Measurements from ENCODE around the gene PIM3.
"Not testable (repeated sequence)": the region's sequence is repeated elsewhere in the genome, so short reads cannot be mapped to it uniquely, and the experiment has no call there.

Gene PIM3

DNA sequence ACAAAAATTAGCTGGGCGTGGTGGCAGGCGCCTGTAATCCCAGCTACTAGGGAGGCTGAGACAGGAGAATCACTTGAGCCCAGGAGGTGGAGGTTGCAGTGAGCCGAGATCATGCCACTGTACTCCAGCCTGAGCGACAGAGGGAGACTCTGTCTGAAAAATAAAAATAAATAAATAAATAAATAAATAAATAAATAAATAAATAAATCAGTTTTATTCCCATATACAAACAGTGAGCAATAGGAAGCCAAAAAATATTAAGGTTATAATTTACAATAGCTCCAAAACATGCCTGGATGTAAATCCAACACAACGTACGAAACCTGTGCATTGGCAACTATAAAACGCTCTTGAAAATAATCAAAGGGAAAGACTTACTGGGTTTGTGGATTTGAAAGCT, 21.2 kb downstream of the PIM3 start:
- not testable (repeated sequence) for H3K4me1 ChIP-seq (ENCODE audit: control insufficient read depth, insufficient read depth, low read length)

DNA sequence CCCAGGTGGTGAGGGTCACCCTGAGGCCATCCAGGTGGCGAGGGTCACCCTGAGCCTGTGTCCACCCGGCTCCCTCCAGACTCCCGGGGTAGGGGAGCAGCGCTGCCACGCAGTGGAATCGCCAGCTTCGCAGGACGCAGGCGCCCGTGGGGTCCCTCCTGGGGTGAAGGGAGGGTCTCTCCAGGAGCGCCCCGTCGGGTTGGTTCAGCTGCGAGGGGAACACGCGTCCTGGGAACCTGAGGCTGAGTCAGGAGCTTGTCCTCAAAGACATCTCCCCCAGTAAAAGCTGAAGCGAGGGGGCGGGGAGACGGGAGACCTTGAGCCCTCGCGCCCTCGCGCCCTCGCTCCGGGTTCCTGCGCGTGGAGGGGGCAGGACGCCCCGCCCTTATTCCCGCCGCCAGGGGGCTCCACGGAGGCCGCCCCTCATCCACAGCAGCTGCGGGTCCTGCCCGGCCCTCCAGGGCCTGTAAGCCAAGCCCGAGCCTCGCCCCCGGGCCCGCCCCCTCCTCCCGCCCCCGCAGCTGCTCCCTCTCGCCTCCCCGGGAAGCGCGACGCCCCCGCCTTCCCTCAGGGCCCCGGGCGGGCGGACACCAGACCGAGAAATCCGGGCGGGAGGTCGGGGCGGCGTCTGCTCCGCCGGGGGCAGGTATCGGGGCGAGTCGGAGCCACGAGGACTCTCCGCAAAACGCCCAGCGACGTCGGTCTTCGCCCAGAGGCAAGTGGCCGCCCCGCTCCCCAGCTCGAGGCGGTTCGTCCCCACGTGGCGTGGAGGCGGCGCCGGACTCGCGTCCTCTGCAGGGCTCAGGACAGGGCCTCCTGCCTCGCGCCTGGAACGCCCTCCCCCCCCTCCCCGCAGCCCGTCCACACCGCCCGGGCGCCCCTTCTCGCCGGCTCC, 22.8 kb downstream of the PIM3 start:
- Histone ChIP-seq H3K4me1 (ENCODE audit: control insufficient read depth, insufficient read depth, low read length) (no peaks in the 10 kb centered on the region), H3K27me3 (ENCODE audit: control insufficient read depth, insufficient read depth, low read length) (peaks cover 9% of the 10 kb centered on the region), H3K36me3 (ENCODE audit: control insufficient read depth, insufficient read depth, low read length) (no peaks in the 10 kb centered on the region), H3K9ac (ENCODE audit: low read length) (no peak overlapping the region), H3K4me3 (ENCODE audit: low read length) (no peak overlapping the region), H3K27ac (ENCODE audit: low read depth, low read length) (no peak overlapping the region)

More for the DNA sequence above, 21.2 kb downstream of the PIM3 start:
- not testable (repeated sequence) for H3K36me3 ChIP-seq (ENCODE audit: control insufficient read depth, insufficient read depth, low read length); H3K27ac ChIP-seq (ENCODE audit: low read depth, low read length); H3K27me3 ChIP-seq (ENCODE audit: control insufficient read depth, insufficient read depth, low read length); H3K4me3 ChIP-seq (ENCODE audit: low read length); H3K9ac ChIP-seq (ENCODE audit: low read length)

DNA sequence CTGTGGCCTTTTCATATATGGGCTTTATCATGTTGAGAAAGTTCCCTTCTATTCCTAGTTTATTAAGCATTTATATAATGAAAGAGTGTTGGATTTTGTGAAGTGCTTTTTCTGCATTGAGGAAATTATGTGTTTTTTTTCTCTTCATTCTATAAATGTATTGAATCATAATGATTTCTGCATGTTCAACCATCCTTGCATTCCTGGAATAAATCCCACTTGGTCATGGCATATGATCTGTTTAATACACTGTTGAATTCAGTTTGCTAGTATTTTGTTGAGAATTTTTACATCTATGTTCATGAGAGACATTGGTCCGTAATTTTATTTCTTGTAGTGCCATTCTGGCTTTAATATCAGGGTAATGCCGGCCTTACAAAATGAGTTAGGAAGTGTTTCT, 25.8 kb downstream of the PIM3 start:
- peaks cover 9% of the 10 kb centered on the region for H3K27me3 ChIP-seq (ENCODE audit: control insufficient read depth, insufficient read depth, low read length)
- no peaks in the 10 kb centered on the region for H3K36me3 ChIP-seq (ENCODE audit: control insufficient read depth, insufficient read depth, low read length)
- no peak overlapping the region for H3K27ac ChIP-seq (ENCODE audit: low read depth, low read length)
- no peak overlapping the region for H3K4me3 ChIP-seq (ENCODE audit: low read length)
- no peak overlapping the region for H3K9ac ChIP-seq (ENCODE audit: low read length)
- H3K4me1 ChIP-seq (ENCODE audit: control insufficient read depth, insufficient read depth, low read length), result no peaks in the 10 kb centered on the region

DNA sequence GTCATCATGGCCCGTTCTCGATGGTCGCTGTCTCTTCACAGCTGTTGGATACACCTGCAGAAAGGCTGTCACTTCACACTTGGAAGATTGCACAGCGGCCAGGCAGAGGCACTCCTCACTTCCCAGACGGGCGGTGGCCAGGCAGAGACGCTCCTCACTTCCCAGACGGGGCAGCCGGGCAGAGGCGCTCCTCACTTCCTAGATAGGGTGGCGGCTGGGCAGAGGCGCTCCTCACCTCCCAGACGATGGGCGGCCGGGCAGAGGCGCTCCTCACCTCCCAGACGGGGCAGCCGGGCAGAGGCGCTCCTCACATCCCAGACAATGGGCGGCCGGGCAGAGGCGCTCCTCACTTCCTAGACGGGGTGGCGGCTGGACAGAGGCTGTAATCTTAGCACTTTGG, 29.3 kb downstream of the PIM3 start:
- not testable (repeated sequence) for H3K4me1 ChIP-seq (ENCODE audit: control insufficient read depth, insufficient read depth, low read length); H3K27me3 ChIP-seq (ENCODE audit: control insufficient read depth, insufficient read depth, low read length); H3K27ac ChIP-seq (ENCODE audit: low read depth, low read length); H3K36me3 ChIP-seq (ENCODE audit: control insufficient read depth, insufficient read depth, low read length); H3K4me3 ChIP-seq (ENCODE audit: low read length); H3K9ac ChIP-seq (ENCODE audit: low read length)

DNA sequence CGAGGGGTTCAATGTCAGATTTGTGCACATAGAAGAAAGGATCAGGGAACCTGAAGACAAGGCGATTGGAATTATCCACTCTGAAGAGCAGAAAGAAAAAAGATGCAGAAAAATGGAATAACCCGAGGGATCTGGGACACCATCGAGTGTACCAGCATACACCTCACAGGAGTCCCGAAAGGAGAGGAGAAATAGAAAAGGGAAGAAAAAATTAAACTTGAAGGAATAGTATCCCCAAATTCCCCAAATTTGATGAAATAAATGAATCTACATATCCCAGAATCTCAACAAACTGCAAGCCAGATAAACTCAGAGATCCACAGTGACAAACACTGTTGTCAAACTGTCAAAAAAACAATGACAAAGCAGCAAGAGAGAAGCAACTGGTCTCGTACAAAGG, 30.6 kb downstream of the PIM3 start:
- no peak overlapping the region for H3K4me3 ChIP-seq (ENCODE audit: low read length)
- H3K36me3 ChIP-seq (ENCODE audit: control insufficient read depth, insufficient read depth, low read length), result no peaks in the 10 kb centered on the region
- H3K4me1 ChIP-seq (ENCODE audit: control insufficient read depth, insufficient read depth, low read length), result no peaks in the 10 kb centered on the region
- no peak overlapping the region for H3K9ac ChIP-seq (ENCODE audit: low read length)
- no peak overlapping the region for H3K27ac ChIP-seq (ENCODE audit: low read depth, low read length)
- H3K27me3 ChIP-seq (ENCODE audit: control insufficient read depth, insufficient read depth, low read length), result no peaks in the 10 kb centered on the region

DNA sequence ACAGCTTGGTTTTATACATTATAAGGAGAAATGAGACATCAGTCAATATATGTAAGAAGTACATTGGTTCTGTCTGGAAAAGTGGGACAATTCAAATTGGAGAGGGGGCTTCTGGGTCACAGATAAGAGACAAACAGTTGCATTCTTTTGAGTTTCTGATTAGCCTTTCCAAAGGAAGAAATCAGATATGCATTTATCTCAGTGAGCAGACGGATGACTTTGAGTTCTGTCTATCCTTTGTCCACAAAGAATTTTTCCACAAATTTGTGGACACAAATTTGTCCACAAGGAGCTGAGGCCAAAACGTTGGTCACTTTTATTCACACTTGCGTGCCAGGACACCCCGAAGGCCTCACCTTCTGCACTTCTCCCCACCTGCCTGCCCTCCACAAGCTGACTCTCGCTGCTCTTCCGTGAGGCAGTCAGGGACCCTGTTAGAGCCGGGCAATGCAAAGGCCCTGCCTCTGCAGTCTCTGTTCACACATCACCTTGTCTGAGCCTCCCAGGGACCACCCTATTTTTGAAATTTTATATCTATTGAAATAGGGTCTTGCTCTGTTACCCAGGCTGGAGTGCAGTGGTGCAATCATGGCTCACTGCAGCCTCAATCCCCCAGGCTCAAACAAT, 31.4 kb downstream of the PIM3 start:
- no peaks in the 10 kb centered on the region for H3K4me1 ChIP-seq (ENCODE audit: control insufficient read depth, insufficient read depth, low read length)
- H3K36me3 ChIP-seq (ENCODE audit: control insufficient read depth, insufficient read depth, low read length), result no peaks in the 10 kb centered on the region
- no peak overlapping the region for H3K27ac ChIP-seq (ENCODE audit: low read depth, low read length)
- no peaks in the 10 kb centered on the region for H3K27me3 ChIP-seq (ENCODE audit: control insufficient read depth, insufficient read depth, low read length)
- H3K4me3 ChIP-seq (ENCODE audit: low read length), result no peak overlapping the region
- no peak overlapping the region for H3K9ac ChIP-seq (ENCODE audit: low read length)

DNA sequence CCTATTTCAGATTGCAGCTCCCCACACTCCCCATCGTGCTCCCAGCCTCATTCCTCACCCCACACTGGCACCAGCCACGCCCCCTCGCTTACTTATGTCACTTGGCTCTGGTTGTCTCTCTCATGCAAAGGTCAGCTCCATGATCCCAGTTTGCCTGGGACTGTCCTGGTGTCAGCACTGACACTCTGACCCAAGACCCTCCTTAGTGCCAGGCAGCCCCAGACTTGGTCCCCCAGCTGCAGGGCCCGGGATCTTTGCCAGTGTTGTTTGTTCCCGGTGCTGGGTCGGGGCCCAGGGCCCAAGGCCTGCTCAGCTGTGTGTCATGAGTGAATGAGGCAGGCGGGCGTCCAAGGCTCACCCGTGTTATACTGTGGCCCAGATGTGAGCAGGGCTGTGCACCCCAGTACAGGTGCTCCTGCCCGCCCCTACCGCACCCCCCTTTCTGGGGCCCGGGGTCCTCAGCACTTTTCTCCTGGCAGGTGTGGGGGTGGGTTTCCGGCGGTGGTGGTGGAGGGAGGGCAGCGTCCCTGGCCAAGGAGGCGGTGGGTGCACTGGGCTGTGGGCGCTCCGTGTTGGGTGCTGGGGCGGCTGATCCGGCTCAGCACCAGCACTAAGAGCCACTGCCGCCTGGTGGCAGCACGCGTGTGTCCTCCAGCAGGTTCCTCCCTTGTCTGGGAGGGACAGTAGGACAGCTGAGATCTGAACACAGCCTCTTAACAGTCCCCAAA, 32.5 kb downstream of the PIM3 start:
- Histone ChIP-seq H3K27ac (ENCODE audit: low read depth, low read length) (no peak overlapping the region), H3K9ac (ENCODE audit: low read length) (no peak overlapping the region), H3K4me3 (ENCODE audit: low read length) (no peak overlapping the region), H3K4me1 (ENCODE audit: control insufficient read depth, insufficient read depth, low read length) (no peaks in the 10 kb centered on the region), H3K27me3 (ENCODE audit: control insufficient read depth, insufficient read depth, low read length) (no peaks in the 10 kb centered on the region), H3K36me3 (ENCODE audit: control insufficient read depth, insufficient read depth, low read length) (no peaks in the 10 kb centered on the region)

DNA sequence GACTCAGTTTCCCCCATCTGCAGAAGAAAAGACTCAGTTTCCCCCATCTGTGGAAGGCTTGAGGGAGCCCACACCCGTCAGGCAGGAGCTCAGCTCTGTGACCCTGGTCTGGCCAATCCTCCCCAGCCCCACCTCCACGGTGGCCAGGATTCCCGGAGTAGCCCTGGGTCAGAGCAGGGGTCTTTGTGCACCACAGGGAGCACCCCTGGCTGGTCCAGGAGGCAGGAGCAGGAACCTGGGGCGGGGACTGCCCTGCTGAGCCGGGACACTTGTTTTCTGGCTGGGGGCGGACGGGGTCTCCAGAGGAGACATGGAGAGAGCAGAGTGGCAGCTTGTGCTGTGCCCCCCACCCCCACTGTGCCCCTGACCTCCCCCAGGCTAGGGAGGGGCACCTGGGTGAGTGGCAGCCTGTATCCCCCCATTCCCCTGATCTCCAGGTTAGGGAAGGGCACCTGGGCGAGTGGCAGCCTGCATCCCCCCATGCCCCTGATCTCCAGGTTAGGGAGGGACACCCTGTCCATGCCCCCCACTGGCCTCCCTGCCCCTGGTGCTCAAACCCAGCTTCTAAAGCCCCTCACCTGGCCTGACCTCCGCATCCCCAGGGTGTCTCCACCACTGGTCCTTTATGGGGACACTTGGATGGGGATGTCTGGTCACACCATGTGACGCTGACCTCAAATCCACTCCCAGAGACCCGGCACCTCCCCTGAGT, 33.2 kb downstream of the PIM3 start:
- Histone ChIP-seq H3K4me3 (ENCODE audit: low read length) (no peak overlapping the region), H3K9ac (ENCODE audit: low read length) (no peak overlapping the region), H3K27ac (ENCODE audit: low read depth, low read length) (no peak overlapping the region), H3K27me3 (ENCODE audit: control insufficient read depth, insufficient read depth, low read length) (no peaks in the 10 kb centered on the region), H3K4me1 (ENCODE audit: control insufficient read depth, insufficient read depth, low read length) (no peaks in the 10 kb centered on the region), H3K36me3 (ENCODE audit: control insufficient read depth, insufficient read depth, low read length) (no peaks in the 10 kb centered on the region)

DNA sequence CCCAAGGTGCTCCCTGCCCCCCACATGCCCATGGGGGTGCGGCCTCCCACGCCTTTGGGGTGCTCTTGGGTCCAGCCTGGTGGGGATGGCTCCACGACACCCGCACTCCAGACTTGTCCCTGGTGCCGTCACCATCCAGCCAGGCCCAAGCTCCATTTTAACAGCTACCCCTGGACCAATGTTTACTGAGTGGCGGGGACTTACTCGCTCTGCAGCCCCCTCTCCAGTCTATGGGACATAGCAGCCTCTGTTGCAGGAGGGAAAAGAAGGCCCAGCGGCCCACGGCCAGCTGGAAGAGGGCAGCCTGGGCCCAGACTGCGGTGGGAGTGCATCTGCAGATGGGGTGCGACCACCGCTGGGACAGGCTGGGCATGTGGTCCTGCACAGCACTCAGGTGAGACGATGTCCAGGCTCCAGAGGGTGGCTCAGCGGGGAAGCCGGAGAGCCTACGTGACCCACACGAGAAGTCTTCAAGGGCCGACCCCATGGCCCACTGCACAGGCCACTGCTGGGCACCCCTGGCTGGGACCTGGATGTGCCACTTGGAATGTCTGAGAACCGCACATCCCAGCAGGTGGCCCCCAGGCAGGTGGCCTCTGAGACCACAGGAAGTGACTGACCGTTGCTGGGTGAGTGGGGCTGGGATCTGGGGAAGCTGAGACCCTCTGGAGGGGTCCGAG, 33.9 kb downstream of the PIM3 start:
- Histone ChIP-seq H3K9ac (ENCODE audit: low read length) (no peak overlapping the region), H3K27ac (ENCODE audit: low read depth, low read length) (no peak overlapping the region), H3K36me3 (ENCODE audit: control insufficient read depth, insufficient read depth, low read length) (no peaks in the 10 kb centered on the region)

DNA sequence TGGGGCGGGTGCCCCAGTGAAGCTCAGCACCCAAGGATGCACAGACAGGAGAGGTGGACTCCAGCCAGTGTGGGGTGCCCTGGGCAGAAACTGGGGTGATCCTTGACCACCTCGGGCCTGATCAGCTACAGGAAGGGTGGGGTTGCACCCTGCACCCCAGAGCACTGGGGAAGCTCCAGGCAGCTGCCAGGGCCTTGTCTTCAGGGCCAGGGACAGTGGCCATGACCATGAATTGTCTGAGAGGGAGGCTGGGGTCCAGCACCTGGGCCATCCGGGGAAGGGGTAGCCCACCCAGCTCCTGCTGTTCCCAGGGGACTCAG, 34.4 kb downstream of the PIM3 start:
- Histone ChIP-seq H3K4me3 (ENCODE audit: low read length) (no peak overlapping the region), H3K4me1 (ENCODE audit: control insufficient read depth, insufficient read depth, low read length) (no peaks in the 10 kb centered on the region), H3K36me3 (ENCODE audit: control insufficient read depth, insufficient read depth, low read length) (no peaks in the 10 kb centered on the region), H3K9ac (ENCODE audit: low read length) (no peak overlapping the region), H3K27me3 (ENCODE audit: control insufficient read depth, insufficient read depth, low read length) (no peaks in the 10 kb centered on the region), H3K27ac (ENCODE audit: low read depth, low read length) (no peak overlapping the region)

More for the DNA sequence above, 33.9 kb downstream of the PIM3 start:
- Histone ChIP-seq H3K27me3 (ENCODE audit: control insufficient read depth, insufficient read depth, low read length) (no peaks in the 10 kb centered on the region), H3K4me1 (ENCODE audit: control insufficient read depth, insufficient read depth, low read length) (no peaks in the 10 kb centered on the region), H3K4me3 (ENCODE audit: low read length) (no peak overlapping the region)

DNA sequence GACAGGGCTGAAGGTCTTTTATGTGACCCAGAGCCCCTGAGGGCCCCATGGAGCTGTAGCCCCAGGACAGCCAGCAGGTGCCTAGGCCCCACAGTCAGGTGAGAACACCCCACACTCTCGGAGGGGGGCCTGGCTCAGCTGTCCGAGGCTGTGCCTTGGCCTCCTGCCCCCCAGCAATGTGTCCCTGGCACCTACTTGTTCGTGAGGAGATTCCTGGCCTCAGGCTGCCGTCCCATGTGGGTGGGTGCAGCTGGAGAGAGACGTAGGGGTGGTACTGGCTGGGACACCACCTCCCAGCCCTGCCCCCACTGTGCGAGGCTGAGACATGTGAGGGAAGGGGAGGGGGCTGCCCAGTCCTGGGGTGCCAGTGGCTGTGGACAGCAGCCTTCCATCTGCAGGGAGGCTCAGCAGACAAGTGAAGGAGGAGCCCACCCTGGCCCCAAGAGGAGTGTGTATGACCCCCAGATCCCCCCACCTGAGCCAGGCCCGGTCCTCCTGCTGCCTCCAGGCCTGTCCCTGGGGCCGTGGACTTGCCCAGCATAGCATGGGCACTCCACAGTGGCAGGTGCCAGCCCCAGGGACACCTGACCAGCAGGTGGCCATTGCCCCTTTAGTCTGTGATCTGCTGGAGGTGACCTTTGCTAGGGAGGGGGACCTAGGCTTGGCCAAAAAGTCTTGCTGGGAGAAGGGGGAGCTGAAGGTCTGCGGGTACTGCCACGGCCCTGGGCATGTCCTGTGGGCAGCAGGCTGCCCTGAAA, 35.0 kb downstream of the PIM3 start:
- Histone ChIP-seq H3K27me3 (ENCODE audit: control insufficient read depth, insufficient read depth, low read length) (no peaks in the 10 kb centered on the region), H3K36me3 (ENCODE audit: control insufficient read depth, insufficient read depth, low read length) (no peaks in the 10 kb centered on the region), H3K9ac (ENCODE audit: low read length) (no peak overlapping the region), H3K4me3 (ENCODE audit: low read length) (no peak overlapping the region), H3K27ac (ENCODE audit: low read depth, low read length) (no peak overlapping the region), H3K4me1 (ENCODE audit: control insufficient read depth, insufficient read depth, low read length) (no peaks in the 10 kb centered on the region)
